HS-27A (cell line): ENCODE measurements around the gene PITPNC1.
"Not testable (repeated sequence)": the region's sequence is repeated elsewhere in the genome, so short reads cannot be mapped to it uniquely, and the experiment has no call there.

ENCODE experiments used
- DNase-seq: peaks from one replicate; pipeline ENCODE4 v3.0.0-alpha.2; 2012; ENCODE audit warnings: low read depth, missing footprints

PITPNC1 gene

DNA sequence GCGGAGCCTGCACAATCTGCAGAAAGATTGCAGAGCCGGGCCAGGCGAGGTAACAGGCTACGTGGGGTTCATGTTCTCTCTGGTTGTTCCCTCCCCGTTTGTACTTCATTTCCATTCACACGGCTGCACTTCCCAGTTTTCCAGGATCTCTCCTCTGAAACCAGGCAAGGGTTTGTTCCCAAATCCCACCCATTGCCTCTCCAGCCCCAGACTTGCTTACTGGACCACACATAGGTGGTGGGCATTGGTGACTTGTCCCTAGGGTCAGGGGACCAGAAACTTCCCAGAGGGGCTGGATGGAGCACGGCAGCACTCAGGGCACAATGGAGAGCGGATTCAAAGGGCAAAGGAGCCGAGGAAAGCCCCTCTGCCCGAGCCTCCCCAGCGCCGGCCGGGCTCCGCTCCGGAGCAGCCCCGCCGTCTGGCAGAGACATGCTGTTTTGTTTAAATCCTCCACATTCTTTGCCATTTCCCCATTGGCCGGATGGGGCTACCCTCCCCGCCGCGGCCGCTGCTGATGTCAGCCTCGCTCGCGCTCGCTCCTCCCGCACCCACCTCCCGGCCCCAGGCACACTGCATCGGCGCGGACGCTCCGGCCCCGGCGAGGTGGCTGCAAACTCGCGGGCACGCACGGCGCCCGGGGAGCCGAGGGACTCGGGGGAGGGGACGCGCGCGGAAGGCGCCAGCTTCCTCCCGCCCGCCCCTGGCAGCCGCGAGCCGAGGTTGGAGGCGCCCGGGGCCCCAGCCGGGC is at the start of gene PITPNC1:
Gene PITPNC1, plus strand, starts transcription at position 545 of the 751 bp plus-strand sequence.
- DNase-seq, result no peak

GRCh38 chr17:67328026-67328425 is 49.1 kb upstream of the PITPNC1 start:
- DNase-seq, result no peak

GRCh38 chr17:67331381-67332161 is 45.5 kb upstream of the PITPNC1 start:
- DNase-seq, result not testable (repeated sequence)

DNA sequence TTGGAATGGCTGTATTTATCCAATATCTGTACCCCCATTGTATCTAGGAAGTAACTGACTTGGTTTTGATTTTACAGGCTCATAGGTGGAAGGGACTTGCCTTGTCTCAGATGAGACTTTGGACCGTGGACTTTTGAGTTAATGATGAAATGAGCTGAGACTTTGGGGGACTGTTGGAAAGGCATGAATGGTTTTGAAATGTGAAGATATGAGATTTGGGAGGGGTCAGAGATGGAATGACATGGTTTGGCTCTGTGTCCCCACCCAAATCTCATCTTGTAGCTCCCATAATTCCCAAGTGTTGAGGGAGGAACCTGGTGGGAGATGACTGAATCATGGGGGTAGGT is 44.9 kb upstream of the PITPNC1 start:
- DNase-seq, result not testable (repeated sequence)

DNA sequence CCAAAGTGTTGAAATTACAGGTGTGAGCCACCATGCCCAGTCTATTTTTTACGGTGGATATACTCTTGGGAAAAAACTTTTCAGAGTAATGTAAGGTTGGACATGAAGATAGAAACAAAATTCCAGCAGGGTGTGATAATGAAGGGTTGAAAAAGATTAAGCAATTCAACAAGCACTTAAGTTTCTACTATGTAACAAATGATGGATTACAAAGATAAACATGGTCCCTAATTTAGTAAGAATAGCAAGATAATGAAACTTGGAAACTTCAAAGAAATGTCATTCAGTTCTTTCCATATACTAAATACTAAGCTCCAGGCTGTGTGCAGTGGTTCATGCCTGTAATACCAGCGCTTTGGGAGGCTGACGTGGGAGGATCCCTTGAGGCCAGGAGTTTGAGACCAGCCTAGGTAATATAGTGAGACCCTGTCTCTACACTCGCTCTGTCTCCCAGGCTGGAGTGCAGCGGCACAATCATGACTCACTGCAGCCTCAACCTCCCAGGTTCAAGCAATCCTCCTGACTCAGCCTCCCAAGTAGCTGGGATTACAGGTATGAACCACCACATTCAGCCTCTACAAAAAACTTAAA is 41.7 kb upstream of the PITPNC1 start:
- DNase-seq, result no peak

DNA sequence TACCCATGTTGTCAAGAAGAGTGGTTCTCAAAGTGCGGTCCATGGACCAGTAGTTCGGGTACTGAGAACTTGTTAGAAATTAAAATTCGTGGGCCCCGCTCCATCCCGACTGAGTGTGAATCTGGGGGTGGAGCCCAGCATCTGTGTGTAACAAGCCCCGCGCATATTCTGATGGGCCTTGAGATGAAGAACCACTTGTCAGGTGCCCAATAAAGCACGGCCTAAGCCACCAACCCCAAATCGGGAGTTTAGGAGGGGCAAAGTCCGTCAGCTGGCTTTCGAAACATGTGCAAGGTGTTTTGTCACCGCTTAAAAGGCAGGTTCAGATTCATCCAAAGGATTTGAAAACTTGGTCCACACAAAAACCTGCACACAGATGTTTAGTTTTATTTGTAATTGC is 40.2 kb upstream of the PITPNC1 start:
- no peak for DNase-seq

GRCh38 chr17:67338353-67338752 is 38.7 kb upstream of the PITPNC1 start:
- DNase-seq, result not testable (repeated sequence)

- DNase-seq, result no peak
Observed at GRCh38 chr17:67343237-67343636, 33.8 kb upstream of the PITPNC1 start.

DNA sequence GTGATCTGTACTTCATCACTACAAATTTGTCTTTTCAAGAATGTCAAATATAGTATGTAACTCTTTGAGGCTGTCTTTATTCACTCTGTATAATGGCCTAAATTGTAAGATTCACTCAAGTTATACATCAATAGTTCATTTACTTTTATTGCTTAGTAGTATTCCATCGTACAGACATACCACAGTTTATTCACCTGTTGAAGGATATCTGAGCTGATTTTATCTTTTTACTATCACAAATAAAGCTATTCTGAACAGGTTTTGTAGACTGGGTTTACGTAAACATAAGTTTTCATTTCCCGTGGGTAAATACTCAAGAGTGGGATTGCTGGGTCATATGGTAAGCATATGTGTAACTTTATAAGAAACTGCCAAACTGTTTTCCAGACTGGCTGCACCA is 29.3 kb upstream of the PITPNC1 start:
- no peak for DNase-seq

- DNase-seq, result no peak
Observed at GRCh38 chr17:67349420-67349819, 27.7 kb upstream of the PITPNC1 start.

DNA sequence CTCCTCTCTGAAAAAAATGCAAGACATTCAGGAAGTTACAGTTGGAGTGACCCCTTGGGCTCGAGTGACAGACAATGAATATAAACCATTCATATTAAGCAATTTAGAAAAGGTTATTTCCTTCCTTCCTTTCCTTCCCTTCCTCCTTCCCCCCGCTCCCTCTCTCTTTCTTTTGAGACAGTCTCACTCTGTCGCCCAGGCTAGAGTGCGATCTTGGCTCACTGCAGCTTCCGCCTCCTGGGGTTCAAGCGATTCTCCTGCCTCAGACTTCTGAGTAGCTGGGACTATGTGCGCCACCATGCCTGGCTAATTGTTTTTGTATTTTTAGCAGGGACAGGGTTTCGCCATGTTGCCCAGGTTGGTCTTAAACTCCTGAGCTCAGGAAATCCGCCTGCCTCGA is 23.9 kb upstream of the PITPNC1 start:
- DNase-seq, result no peak

DNA sequence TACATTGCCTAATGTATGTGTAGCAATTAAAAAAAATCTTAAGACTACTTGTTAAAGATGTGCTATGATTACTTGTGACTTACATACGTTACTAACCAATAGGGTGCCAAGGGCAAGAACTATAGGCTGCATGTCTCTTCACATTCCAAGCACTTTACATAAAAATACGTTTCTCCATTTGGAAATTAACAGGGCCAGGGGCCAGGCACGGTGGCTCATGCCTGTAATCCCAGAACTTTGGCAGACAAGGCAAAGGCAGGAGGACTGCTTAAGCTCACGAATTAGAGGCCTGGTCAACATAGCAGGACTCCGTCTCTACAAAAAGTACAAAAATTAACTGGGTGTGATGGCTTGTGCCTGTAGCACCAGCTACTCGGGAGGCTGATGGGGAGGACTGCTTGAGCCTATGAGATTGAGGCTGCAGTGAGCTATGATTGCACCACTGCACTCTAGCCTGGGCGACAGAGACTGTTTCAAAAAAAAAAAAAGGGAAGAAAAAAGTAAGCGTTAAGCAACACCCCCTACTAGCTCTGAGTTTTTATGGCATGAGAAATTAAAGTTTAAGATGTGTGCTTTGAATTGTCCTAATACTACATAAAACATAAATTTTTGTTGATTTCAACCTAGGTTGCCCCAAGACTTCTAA is 23.0 kb upstream of the PITPNC1 start:
- no peak for DNase-seq

DNA sequence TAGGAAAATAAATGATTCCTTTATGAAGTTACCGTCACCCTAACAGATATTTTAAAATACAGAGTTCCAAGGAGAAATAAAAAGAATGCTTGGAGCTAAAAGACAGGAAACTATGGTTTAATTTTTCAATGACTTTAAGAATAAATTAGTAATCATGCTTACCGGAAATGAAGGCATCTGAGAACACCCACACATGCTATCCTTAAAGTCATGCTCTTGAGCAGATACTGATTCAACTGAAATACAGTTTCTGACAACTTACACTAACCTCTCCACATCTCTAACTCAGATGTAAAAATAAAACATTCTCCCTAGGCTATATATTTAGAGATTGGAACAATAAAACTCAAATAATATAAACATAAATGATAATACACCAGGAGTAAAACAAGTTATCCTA is 18.5 kb upstream of the PITPNC1 start:
- no peak for DNase-seq

DNA sequence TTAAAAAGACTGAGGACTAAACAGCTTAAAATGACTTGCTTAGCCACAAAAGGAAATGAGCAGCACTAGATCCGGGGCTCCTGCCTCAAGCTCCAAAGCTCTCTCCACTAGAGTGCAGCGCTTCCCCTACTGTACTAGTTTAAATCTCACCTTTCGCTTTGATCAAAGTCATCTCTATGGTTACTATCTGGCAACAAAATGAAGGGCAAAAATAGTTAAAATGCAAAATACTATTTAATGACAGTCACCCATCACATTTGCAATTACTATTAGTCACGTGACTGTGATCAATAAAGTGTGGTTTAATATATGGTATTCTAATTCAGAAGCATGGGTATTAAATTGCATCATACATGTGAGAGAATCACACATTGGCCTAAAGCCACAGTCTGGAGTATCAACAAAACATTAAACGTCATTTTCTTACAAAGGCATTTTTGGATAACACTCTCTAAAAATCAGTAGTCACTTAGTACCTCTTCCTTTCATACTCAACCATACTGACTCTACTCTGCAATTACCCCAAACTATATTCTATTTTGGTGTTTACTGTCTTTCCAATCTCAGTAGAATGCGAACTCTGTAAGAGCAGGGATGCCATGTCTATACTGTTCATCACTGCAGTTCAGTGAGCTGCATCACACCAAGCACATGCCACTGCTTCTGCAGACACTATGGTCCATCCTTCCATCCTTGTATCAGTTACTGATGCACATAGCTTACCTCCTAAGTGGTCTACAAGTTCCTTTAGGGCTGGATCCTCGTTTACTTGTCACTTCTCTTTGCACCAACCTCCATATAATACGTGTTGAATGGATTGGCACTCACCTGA is 16.9 kb upstream of the PITPNC1 start:
- DNase-seq, result no peak

DNA sequence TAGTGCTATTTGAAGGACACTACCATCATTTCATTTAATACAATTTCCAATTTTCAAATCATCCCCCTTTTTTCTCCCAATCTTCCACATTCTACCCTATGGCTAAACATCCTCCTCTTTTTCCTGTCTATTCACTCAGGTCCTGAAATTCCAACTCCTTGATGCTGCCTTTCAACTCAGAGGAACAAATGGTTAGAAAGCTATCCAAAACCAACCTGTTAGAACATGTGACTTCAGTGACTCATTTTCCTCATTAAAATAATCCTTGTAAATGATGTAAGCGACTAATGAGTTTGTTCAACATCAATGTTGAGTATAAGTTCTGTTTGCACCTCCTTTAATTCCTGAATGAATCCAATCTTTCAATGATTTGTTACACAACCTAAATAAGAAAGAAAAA is 16.2 kb upstream of the PITPNC1 start:
- no peak for DNase-seq

GRCh38 chr17:67362173-67362572 is 14.9 kb upstream of the PITPNC1 start:
- no peak for DNase-seq

DNA sequence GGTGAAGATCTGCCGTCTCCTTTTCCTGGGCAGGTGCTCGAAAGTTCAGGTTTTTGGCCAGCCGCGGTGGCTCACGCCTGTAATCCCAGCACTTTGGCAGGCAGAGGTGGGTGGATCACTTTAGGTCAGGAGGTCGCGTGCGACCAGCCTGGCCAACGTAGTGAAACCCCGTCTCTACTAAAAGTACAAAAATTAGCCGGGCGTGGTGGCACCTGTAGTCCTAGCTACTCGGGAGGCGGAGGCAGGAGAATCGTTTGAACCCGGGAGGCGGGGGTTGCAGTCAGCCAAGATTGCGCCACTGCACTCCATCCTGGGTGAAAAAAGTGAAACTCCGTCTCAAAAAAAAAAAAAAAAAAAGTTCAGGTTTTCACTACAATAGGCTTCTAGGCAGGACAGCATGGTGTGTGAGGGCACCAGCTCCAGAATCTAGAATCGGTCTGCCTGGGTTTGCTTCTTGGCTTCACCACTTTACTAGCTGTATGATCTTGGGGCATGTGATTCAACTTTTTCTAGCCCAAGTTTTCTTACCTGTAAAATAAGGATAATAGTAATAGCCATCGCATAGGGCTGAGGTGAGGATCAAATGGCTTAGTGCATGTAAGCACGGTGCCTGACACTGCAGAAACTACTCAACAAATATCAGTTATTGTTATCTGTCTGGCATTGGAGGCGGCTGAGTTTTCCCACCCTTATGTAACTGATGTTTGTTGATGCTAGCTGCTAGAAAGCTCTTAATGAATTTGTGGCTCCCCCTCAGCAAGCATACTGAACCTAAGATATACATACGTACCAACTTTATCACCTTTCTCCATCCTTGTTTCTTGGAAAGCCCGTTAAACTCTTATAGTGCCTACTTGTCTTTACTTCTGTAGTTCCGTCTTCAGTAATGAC is 12.0 kb upstream of the PITPNC1 start:
- no peak for DNase-seq

GRCh38 chr17:67365738-67366192 is 11.3 kb upstream of the PITPNC1 start:
- no peak for DNase-seq

GRCh38 chr17:67366193-67367157 is 10.6 kb upstream of the PITPNC1 start, which contains the start of gene PSMD12:
PSMD12 (minus strand) TSS chr17:67366577; CDS start chr17:67366519, 58 bp downstream.
- DNase-seq, result no peak
